Ishikawa (cell line): Measurements from ENCODE around the gene KCNQ1.

Experiments used
- CEBPB ChIP-seq: IDR thresholded peaks from 2 replicates; pipeline ENCODE4 v1.6.1; 2012
- CREB1 ChIP-seq: IDR thresholded peaks from 2 replicates; pipeline ENCODE4 v1.6.1; 2012; ENCODE audit warnings: low read depth
- EGR1 ChIP-seq: IDR thresholded peaks from 2 replicates; pipeline ENCODE4 v1.6.1; 2012
- EP300 ChIP-seq: IDR thresholded peaks from 2 replicates; pipeline ENCODE4 v1.6.1; 2012; ENCODE audit warnings: borderline replicate concordance
- RAD21 ChIP-seq: IDR thresholded peaks from 2 replicates; pipeline ENCODE4 v1.6.1; 2012; ENCODE audit warnings: low read depth
- REST ChIP-seq: IDR thresholded peaks from 2 replicates; pipeline ENCODE4 v1.6.1; 2012; ENCODE audit warnings: low read depth, mild to moderate bottlenecking
- TAF1 ChIP-seq: IDR thresholded peaks from 2 replicates; pipeline ENCODE4 v1.6.1; 2012; ENCODE audit warnings: low read depth, mild to moderate bottlenecking
- TCF12 ChIP-seq: IDR thresholded peaks from 2 replicates; pipeline ENCODE4 v1.6.1; 2012; ENCODE audit warnings: low read depth
- TEAD4 ChIP-seq: IDR thresholded peaks from 2 replicates; pipeline ENCODE4 v1.6.1; 2012
- YY1 ChIP-seq: IDR thresholded peaks from 2 replicates; pipeline ENCODE4 v1.6.1; 2012; ENCODE audit warnings: low read depth
- ZBTB7A ChIP-seq: IDR thresholded peaks from 2 replicates; pipeline ENCODE4 v1.6.1; 2012; ENCODE audit warnings: low read depth

GRCh38 chr11:2406451-2406850 lies 38.4 kb upstream of the KCNQ1 start:
- TF ChIP-seq TEAD4: no peak
- no peak for TF ChIP-seq CEBPB
- TF ChIP-seq EGR1: no peak
- no peak for TF ChIP-seq TCF12
- TF ChIP-seq YY1: no peak
- TF ChIP-seq TAF1: no peak
- TF ChIP-seq RAD21: no peak
- TF ChIP-seq EP300: no peak
- no peak for TF ChIP-seq REST
- no peak for TF ChIP-seq CREB1
- TF ChIP-seq ZBTB7A: no peak
